ENCODE measurements around the gene TAF15. TPM values are rescaled to one million over a fixed set of nuclear protein-coding genes. Genes with fewer than 3 reads are reported as not detected.

Gene TAF15
- total RNA-seq (100 to 1,000 TPM; 274 to 291 TPM), polyA plus RNA-seq (21.5 TPM)

DNA sequence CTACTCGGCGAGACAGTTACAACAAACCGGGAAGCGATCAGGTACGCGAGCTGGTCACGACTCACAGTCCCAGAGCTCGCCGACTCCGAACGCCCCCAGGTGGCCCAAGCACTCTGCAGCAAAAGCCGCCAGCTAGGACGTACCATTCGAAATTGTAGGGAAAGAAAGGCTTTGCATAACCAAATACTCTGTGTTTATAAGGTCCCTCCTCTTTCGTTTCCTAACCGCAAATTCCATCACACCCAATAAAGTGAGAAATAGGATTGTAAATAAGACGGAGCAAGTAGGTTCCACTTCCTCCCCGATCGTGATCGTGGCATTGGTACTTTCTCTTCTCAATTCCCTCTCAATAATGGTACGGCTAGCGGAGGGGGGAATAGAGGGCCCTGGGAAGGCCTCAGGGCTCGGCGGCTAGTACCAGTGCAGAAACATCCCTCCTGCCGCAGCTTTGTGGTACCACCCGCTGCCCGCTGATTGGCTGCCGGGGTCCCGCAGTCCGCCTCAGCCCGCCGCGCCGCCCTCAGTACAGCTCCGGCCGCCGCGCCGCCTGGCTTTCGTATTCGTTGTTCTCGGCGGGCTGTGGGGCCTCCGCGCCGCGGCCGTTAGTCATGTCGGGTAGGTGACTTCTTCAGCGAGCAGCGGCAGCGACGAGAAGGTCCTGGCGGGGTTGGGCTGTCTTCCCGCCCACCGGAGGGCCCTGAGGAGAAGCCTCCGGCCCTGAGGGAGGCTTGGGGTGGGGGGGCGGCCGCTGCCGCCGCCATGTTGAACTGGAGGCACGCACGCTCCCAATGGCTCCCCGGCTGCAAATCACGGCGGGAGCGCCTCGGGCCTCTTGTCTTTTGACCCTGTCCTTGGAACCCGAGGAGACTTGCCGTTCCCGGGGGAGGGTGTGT is at the start of gene TAF15:
Gene TAF15, plus strand, starts transcription at position 523 of the 893 bp plus-strand sequence. Its CDS starts 86 bp downstream, at position 609.
- peak within 1 kb of the TSS; percentile 83 for H3K4me3 ChIP-seq (ENCODE audit: low read length)
- H3K4me1 Mint-ChIP-seq = peaks cover 49 to 59% (median 49%) of the 10 kb centered on the region in 3 donors
- H3K9me3 Mint-ChIP-seq = no peaks in the 10 kb centered on the region
- peaks cover 0 to 27% (median 0%) of the 10 kb centered on the region in 3 donors for H3K36me3 Mint-ChIP-seq
- POLR2A ChIA-PET = interaction anchor here (0.6 to 3.4 kb wide), 22 partner anchors 12 to 746 kb away, joined by 3 to 66 read pairs (median 4); partner anchors contain the start of genes AP2B1, CCL5, MMP28 and NLE1
- no peaks in the 10 kb centered on the region for H3K27me3 Mint-ChIP-seq
- peak within 1 kb of the TSS; percentile 90 to 99 (median 97) for H3K4me3 Mint-ChIP-seq
- H3K9me3 ChIP-seq (ENCODE audit: low read length) = no peaks in the 10 kb centered on the region
- no peaks in the 10 kb centered on the region for H3K36me3 ChIP-seq (ENCODE audit: insufficient read depth, low read length)
- peaks cover 44% of the 10 kb centered on the region for H3K4me1 ChIP-seq (ENCODE audit: insufficient read depth, low read length)
- CTCF ChIA-PET = interaction anchor here (0.8 to 11.5 kb wide), 32 partner anchors 8 to 726 kb away, joined by 3 to 250 read pairs (median 4); partner anchors contain the start of genes AP2B1, C17orf50, CCL5 and PIGW
- peak within 1 kb of the TSS; percentile 90 to 99 (median 97) for H3K27ac Mint-ChIP-seq
- H3K27ac ChIP-seq (ENCODE audit: low read depth, low read length) = peak within 1 kb of the TSS; percentile 83
- no peaks in the 10 kb centered on the region for H3K27me3 ChIP-seq (ENCODE audit: insufficient read depth, low read length, poor library complexity, severe bottlenecking)
- peak; percentile 94 to 97 (median 97) for DNase-seq

- ChIA-PET CTCF (interaction anchor here (1.2 to 9.3 kb wide), 3 partner anchors 13 to 48 kb away, joined by 3 to 250 read pairs (median 4); partner anchors contain the start of genes MMP28 and TAF15), POLR2A (interaction anchor here (0.7 kb wide), 1 partner anchor 31 kb away, joined by 4 read pairs; no protein-coding TSS in a partner anchor)
- H3K4me1 Mint-ChIP-seq = peaks cover 7 to 9% (median 9%) of the 10 kb centered on the region in 3 donors
- no peaks in the 10 kb centered on the region for H3K27me3 ChIP-seq (ENCODE audit: insufficient read depth, low read length, poor library complexity, severe bottlenecking)
- peak within 1 kb of the TSS in 1 of 8 donors; percentile 38 for H3K27ac Mint-ChIP-seq
- H3K4me3 Mint-ChIP-seq = peak within 1 kb of the TSS in 2 of 7 donors; percentile 17 to 36
- no peak within 1 kb of the TSS for H3K27ac ChIP-seq (ENCODE audit: low read depth, low read length)
- no peaks in the 10 kb centered on the region for H3K36me3 ChIP-seq (ENCODE audit: insufficient read depth, low read length)
- H3K9me3 Mint-ChIP-seq = no peaks in the 10 kb centered on the region
- no peak for DNase-seq
- peaks cover 0 to 2% (median 0%) of the 10 kb centered on the region in 3 donors for H3K36me3 Mint-ChIP-seq
- no peaks in the 10 kb centered on the region for H3K27me3 Mint-ChIP-seq
- H3K4me1 ChIP-seq (ENCODE audit: insufficient read depth, low read length) = peaks cover 8% of the 10 kb centered on the region
- H3K4me3 ChIP-seq (ENCODE audit: low read length) = no peak within 1 kb of the TSS
- no peaks in the 10 kb centered on the region for H3K9me3 ChIP-seq (ENCODE audit: low read length)
Observed at GRCh38 chr17:35760587-35760986, 48.7 kb upstream of the TAF15 start, which contains the start of gene C17orf50. TSS of gene C17orf50 (plus strand) at chr17:35760887. CDS start at chr17:35760942, 55 bp downstream.

GRCh38 chr17:35761601-35762000 is 47.7 kb upstream of the TAF15 start:
- Histone ChIP-seq H3K9me3 (ENCODE audit: low read length) (no peaks in the 10 kb centered on the region), H3K27me3 (ENCODE audit: insufficient read depth, low read length, poor library complexity, severe bottlenecking) (no peaks in the 10 kb centered on the region), H3K27ac (ENCODE audit: low read depth, low read length) (no peak overlapping the region), H3K4me3 (ENCODE audit: low read length) (no peak overlapping the region), H3K4me1 (ENCODE audit: insufficient read depth, low read length) (peaks cover 8% of the 10 kb centered on the region), H3K36me3 (ENCODE audit: insufficient read depth, low read length) (no peaks in the 10 kb centered on the region)
- peak overlapping the region in 1 of 7 donors; percentile 17 for H3K4me3 Mint-ChIP-seq
- H3K36me3 Mint-ChIP-seq = peaks cover 0 to 2% (median 0%) of the 10 kb centered on the region in 3 donors
- DNase-seq = no peak
- ChIA-PET POLR2A (no interaction called here), CTCF (interaction anchor here (0.6 to 9.3 kb wide), 2 partner anchors 47 to 1140 kb away, joined by 4 to 250 read pairs; partner anchors contain the start of gene TAF15)
- H3K27me3 Mint-ChIP-seq = no peaks in the 10 kb centered on the region
- H3K4me1 Mint-ChIP-seq = peaks cover 7 to 9% (median 9%) of the 10 kb centered on the region in 3 donors
- no peak overlapping the region for H3K27ac Mint-ChIP-seq
- H3K9me3 Mint-ChIP-seq = no peaks in the 10 kb centered on the region

DNA sequence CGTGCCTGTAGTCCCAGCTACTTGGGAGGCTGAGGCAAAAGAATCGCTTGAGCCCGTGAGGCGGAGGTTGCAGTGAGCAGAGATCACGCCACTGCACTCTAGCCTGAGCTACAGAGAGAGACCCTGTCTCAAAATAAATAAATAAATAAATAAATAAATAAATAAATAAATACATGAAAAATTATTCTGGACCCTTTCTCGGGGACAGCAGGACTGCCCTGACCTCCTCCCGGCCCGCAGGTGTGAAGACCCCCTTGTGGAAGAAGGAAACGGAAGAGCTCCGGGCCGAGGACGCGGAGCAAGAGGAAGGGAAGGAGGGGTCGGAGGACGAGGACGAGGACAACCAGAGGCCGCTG is 45.5 kb upstream of the TAF15 start:
- no peak overlapping the region for H3K27ac ChIP-seq (ENCODE audit: low read depth, low read length)
- ChIA-PET CTCF (interaction anchor here (0.7 to 9.3 kb wide), 60 partner anchors 11 to 784 kb away, joined by 3 to 250 read pairs (median 4); partner anchors contain the start of genes CCL5, LIG3, MMP28 and RASL10B), POLR2A (interaction anchor here (0.7 to 4.6 kb wide), 5 partner anchors 18 to 451 kb away, joined by 3 to 66 read pairs (median 4); partner anchors contain the start of gene TAF15)
- H3K9me3 ChIP-seq (ENCODE audit: low read length) = no peaks in the 10 kb centered on the region
- Mint-ChIP-seq H3K4me1 (peaks cover 7 to 9% (median 9%) of the 10 kb centered on the region in 3 donors), H3K27ac (peak overlapping the region in 1 of 8 donors; percentile 77), H3K9me3 (no peaks in the 10 kb centered on the region), H3K27me3 (no peaks in the 10 kb centered on the region), H3K4me3 (peak overlapping the region; percentile 88 to 99 (median 96)), H3K36me3 (peaks cover 0 to 2% (median 0%) of the 10 kb centered on the region in 3 donors)
- DNase-seq = no peak
- H3K36me3 ChIP-seq (ENCODE audit: insufficient read depth, low read length) = no peaks in the 10 kb centered on the region
- no peaks in the 10 kb centered on the region for H3K27me3 ChIP-seq (ENCODE audit: insufficient read depth, low read length, poor library complexity, severe bottlenecking)
- H3K4me1 ChIP-seq (ENCODE audit: insufficient read depth, low read length) = peaks cover 8% of the 10 kb centered on the region
- H3K4me3 ChIP-seq (ENCODE audit: low read length) = peak overlapping the region; percentile 70

DNA sequence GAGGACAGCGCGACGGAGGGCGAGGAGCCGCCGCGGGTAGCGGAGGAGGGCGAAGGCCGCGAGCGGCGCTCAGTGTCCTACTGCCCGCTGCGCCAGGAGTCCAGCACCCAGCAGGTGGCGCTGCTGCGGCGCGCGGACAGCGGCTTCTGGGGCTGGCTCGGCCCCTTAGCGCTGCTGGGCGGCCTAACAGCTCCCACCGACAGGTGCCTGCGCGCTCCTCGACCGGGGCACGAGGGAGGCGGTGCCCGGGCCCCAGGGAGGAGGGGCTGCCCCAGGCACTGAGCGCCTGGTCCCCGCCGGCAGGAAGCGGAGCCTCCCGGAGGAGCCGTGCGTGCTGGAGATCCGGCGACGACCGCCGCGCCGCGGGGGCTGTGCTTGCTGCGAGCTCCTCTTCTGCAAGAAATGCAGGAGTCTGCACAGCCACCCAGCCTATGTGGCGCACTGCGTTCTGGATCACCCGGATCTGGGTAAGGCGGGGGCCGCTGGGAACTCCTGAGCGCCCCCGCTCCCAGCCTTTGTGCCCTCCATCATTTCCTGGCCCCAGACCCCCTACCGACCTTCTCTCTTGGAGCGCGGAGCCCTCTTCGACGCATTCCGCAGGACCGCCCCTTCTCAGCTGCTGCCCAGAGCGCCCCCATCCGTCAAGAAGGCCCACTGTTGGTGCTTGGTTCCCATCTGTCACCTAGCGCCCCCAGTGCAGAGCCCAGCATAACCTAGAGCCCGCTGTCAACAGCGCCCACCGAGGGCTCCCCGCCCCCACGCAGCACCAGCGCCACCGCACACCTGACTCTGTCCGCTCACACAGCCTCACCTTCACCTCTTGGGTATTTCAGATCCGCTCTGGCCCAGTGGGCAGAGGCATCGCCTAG is 44.9 kb upstream of the TAF15 start:
- ChIA-PET CTCF (interaction anchor here (0.7 to 9.3 kb wide), 61 partner anchors 10 to 784 kb away, joined by 3 to 250 read pairs (median 4); partner anchors contain the start of genes CCL5, LIG3, MMP28 and TAF15), POLR2A (interaction anchor here (0.6 to 4.6 kb wide), 6 partner anchors 17 to 451 kb away, joined by 3 to 66 read pairs (median 4); partner anchors contain the start of gene TAF15)
- Histone ChIP-seq H3K36me3 (ENCODE audit: insufficient read depth, low read length) (no peaks in the 10 kb centered on the region), H3K27me3 (ENCODE audit: insufficient read depth, low read length, poor library complexity, severe bottlenecking) (no peaks in the 10 kb centered on the region), H3K9me3 (ENCODE audit: low read length) (no peaks in the 10 kb centered on the region), H3K27ac (ENCODE audit: low read depth, low read length) (peak overlapping the region; percentile 17), H3K4me1 (ENCODE audit: insufficient read depth, low read length) (peaks cover 8% of the 10 kb centered on the region), H3K4me3 (ENCODE audit: low read length) (peak overlapping the region; percentile 70)
- Mint-ChIP-seq H3K4me3 (peak overlapping the region; percentile 88 to 99 (median 96)), H3K36me3 (peaks cover 0 to 2% (median 0%) of the 10 kb centered on the region in 3 donors), H3K27ac (peak overlapping the region; percentile 65 to 96 (median 86)), H3K27me3 (no peaks in the 10 kb centered on the region), H3K9me3 (no peaks in the 10 kb centered on the region), H3K4me1 (peaks cover 7 to 9% (median 9%) of the 10 kb centered on the region in 3 donors)
- DNase-seq = peak; percentile 77 to 86 (median 84)

- H3K9me3 Mint-ChIP-seq = no peaks in the 10 kb centered on the region
- peak overlapping the region; percentile 88 to 99 (median 96) for H3K4me3 Mint-ChIP-seq
- Histone ChIP-seq H3K9me3 (ENCODE audit: low read length) (no peaks in the 10 kb centered on the region), H3K36me3 (ENCODE audit: insufficient read depth, low read length) (no peaks in the 10 kb centered on the region), H3K27me3 (ENCODE audit: insufficient read depth, low read length, poor library complexity, severe bottlenecking) (no peaks in the 10 kb centered on the region), H3K4me3 (ENCODE audit: low read length) (peak overlapping the region; percentile 70), H3K27ac (ENCODE audit: low read depth, low read length) (no peak overlapping the region), H3K4me1 (ENCODE audit: insufficient read depth, low read length) (peaks cover 8% of the 10 kb centered on the region)
- H3K4me1 Mint-ChIP-seq = peaks cover 7 to 9% (median 9%) of the 10 kb centered on the region in 3 donors
- peak overlapping the region in 7 of 8 donors; percentile 65 to 96 (median 89) for H3K27ac Mint-ChIP-seq
- POLR2A ChIA-PET = interaction anchor here (4.6 kb wide), 1 partner anchor 44 kb away, joined by 66 read pairs; the partner anchor contains the start of gene TAF15
- CTCF ChIA-PET = interaction anchor here (0.9 to 9.3 kb wide), 12 partner anchors 11 to 308 kb away, joined by 3 to 250 read pairs (median 6); partner anchors contain the start of genes MMP28 and TAF15
- no peaks in the 10 kb centered on the region for H3K27me3 Mint-ChIP-seq
- DNase-seq = no peak
- peaks cover 0 to 2% (median 0%) of the 10 kb centered on the region in 3 donors for H3K36me3 Mint-ChIP-seq
Observed at GRCh38 chr17:35765086-35765710, 44.1 kb upstream of the TAF15 start.

All from CD8-positive, alpha-beta memory T cell (primary cell).